Fibroblast of skin of right biceps (primary cell): ENCODE measurements around the gene MTMR12.

Experiments used
- DNase-seq: peaks from one replicate; pipeline ENCODE4 v3.0.0-alpha.2; 2013

MTMR12 gene

GRCh38 chr5:32312595-32313332 lies at the start of gene MTMR12:
MTMR12 (minus strand) TSS chr5:32312939; CDS start chr5:32312838, 101 bp downstream.
- peak; percentile 99 for DNase-seq

DNA sequence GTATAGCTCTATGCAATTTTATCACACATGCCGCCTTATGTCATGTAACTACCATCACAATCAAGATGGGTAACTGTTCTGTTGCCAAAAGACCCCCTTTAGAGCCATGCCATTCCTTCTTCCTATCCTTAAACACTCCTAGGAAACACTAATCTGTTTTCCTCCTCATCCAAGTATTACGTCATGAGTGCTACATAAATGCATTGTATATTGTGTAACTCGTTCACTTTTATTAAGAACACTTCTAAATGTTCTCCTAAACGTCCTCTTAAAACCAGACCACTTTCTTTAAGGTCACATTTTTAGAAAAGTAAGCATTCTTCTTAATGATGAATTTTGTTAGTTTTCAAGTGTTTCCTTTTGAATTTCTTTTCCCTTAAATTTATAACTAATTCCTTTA lies 49.8 kb upstream of the MTMR12 start:
- no peak for DNase-seq

DNA sequence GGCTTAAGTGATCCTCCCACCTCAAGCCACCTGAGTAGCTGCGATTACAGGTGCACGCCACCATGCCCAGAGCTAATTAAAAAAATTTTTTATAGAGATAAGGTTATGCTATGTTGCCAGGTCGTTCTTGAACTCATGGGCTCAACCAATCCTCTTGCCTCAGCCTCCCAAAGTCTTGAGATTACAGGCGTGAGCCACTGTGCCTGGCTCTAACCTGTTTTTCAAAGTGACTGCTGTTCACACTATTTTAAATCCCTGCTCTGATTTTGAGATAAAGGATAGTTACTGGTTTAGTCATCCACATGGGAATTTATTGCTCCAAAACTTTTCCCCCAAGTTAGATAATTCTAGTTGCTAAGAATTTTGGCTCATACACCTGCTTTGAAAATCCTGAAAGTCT lies 48.2 kb upstream of the MTMR12 start:
- DNase-seq: no peak

- no peak for DNase-seq
Measured at GRCh38 chr5:32358611-32359010, 45.9 kb upstream of the MTMR12 start.

DNA sequence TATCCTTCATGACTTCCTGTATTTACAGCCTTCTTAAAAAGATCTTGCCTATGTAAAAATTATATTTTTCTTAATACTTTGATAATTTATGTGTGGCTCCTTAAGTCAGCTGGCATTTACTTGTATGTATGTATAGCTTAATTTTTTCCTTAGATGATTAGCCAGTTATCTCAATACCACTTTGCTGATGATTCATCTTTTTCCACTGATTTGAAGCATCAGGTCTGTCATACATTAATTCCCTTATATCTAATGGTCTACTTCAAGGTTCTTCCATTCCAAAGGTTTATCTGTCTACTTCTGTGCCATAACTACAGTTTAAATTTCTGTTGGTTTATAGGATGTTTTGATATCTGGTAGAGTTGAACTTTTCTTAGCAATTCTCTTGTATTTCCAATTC lies 44.9 kb upstream of the MTMR12 start:
- no peak for DNase-seq

- no peak for DNase-seq
Measured at GRCh38 chr5:32355686-32356085, 42.9 kb upstream of the MTMR12 start.

GRCh38 chr5:32353420-32353819 lies 40.7 kb upstream of the MTMR12 start:
- no peak for DNase-seq

- DNase-seq: no peak
Measured at GRCh38 chr5:32352685-32353084, 39.9 kb upstream of the MTMR12 start.

GRCh38 chr5:32346869-32347268 lies 34.1 kb upstream of the MTMR12 start:
- DNase-seq: no peak

DNA sequence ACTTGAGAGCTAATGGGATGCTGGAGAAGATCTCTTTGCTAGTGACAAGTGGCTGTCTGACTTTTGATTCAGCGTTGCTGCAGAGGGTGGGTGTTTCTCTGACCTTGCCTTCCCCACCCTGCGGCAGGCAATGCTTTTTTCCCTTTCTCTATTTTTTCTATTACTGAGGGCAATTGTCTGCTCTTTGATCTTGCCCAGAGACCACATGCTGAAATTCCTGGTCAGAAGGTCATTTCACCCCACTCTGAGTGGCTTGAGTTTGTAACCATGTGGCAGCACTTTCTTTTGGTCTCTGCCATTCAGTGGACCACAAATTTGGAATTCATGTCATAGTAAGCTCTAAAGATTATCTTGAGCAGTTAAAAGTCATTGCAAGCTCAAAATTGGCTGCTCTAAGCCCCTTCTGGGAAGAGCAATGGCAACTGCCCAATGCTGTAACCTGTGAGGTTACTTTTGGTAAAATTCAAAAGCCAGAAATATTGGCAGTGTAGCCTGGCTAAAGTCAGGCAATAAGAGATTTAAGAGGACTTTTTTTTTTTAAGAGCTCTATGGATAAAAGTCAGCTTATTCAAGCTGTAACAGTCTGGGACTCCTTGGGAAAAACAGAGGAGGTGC lies 30.4 kb upstream of the MTMR12 start:
- DNase-seq: no peak

DNA sequence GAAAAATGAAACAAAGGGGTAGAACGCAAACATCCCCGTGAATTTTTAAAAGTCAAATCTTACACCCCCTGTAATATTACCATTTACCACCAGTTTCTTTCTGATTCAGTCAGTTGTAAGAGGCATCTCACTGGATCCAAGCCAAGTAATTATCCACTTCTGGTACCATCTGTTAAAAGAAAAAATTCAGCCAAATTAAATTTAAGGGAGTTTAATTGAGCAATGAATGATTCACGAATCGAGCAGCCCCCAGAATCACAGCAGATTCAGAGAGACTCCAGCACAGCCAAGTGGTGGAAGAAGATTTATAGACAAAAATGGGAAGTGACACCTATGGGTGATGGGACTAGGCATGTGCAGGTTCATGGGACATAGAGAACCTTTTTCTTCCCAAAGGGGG lies 29.9 kb upstream of the MTMR12 start:
- no peak for DNase-seq

DNA sequence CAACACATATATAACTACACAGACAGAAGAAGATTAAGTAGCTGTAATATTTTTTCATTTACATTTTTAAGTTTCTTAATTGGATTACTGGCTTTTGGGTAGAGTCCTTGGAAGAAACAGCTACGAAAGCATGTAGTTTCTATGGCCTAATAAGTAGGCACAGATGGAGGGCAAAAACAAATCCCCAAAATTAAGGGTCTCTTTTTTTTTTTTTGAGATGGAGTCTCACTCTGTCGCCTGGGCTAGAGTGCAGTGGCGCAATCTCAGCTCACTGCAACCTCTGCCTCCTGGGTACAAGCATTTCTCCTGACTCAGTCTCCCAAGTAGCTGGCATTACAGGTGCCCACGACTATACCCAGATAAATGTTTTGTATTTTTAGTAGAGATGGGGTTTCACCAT lies 27.1 kb upstream of the MTMR12 start:
- no peak for DNase-seq

DNA sequence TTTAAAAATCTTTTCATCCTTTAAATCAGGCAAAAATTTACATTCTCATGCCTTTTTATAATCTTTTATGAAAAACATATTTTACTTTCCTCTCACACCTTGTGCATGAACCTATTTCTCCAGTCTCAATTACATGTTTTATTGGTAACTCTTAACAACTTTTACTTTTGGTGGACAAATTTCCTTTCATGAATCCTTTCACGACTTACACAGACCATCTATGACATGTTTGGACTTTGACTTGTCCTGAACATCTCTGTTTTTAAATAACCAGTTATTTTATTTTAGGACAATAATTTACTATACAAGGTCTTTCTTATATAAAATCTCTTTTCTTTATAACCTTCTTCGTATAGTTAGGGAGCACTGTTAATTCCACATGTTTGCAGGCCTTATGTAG lies 26.5 kb upstream of the MTMR12 start:
- peak; percentile 42 for DNase-seq

- DNase-seq: no peak
Measured at GRCh38 chr5:32332966-32333365, 20.2 kb upstream of the MTMR12 start.

GRCh38 chr5:32332361-32332760 lies 19.6 kb upstream of the MTMR12 start:
- no peak for DNase-seq

- no peak for DNase-seq
Measured at GRCh38 chr5:32331935-32332274, 19.2 kb upstream of the MTMR12 start.

DNA sequence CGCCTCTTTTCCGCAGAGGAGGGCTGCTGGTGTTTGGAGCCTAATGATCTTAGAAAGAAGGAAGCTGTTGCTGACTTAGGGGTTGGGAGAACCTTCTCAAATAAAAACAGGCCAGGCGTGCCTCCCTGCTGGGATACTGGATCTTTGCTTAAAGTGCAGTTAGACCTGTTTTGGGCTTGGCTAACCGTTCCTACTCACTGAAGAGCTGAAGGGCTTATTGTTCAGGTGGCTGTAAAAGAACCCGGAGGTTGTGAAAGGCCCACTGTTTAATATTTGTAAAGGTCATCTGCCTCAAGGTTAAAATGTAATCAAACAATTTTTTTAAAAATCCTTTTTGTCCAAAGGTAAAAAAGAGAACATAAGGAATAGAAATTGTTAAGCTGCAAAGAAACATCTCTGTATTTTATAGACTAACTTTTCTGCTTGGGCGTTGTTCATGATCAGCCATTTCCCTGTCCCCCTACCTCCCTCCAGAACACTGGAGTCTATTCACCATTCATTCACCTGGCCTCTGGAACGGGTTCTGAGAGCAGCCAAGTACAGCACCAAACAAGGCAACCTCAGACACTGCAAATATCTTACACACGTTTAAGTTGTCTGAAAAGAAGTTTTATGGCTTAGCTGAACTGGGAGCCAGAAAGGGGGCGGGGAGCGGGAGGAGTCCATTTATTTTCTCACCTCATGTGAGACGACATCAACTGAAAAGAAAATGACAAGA lies 18.6 kb upstream of the MTMR12 start:
- DNase-seq: no peak

DNA sequence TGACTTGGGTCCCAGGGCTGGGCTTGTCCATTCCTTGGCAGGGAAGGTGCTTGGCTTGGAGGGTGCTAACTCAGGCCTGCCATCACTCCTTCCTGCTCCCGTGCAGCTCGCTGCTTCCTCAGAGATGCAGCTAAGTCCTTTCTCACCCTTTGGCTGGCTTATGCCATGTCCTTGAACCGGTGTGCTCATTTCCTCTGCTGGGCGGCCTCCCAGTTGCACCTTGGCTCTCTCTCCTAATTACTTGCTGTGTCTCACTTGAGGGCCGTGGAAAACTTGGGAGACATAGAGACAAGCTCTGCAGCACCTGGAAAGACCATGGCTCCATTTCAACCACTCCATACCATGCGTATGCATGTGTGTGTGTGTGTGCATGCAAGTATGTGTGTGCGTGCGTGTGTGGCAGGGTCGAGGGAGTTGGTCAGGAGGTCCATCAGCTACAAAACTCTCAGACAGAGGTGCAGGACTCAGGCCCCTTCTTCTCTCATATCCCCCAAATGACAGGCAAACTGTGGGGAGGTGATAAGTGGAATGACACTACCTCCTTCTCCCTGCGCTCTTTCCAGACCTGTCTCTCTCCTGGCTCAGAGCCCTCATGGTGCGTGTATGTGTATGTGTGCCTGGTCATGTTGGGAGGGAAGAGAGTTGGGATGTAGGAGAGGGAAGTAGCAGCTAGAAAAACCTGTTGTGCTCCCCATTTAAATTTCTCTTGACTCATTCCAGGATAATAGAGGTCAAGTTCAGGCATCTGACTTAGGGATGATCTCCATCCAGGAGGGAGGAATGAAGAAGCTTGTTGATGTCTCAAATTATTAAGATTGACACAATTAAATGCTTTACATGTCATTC lies 17.6 kb upstream of the MTMR12 start:
- DNase-seq: no peak

GRCh38 chr5:32329395-32329834 lies 16.7 kb upstream of the MTMR12 start:
- DNase-seq: peak; percentile 52

GRCh38 chr5:32326216-32326772 lies 13.6 kb upstream of the MTMR12 start:
- DNase-seq: peak; percentile 22

DNA sequence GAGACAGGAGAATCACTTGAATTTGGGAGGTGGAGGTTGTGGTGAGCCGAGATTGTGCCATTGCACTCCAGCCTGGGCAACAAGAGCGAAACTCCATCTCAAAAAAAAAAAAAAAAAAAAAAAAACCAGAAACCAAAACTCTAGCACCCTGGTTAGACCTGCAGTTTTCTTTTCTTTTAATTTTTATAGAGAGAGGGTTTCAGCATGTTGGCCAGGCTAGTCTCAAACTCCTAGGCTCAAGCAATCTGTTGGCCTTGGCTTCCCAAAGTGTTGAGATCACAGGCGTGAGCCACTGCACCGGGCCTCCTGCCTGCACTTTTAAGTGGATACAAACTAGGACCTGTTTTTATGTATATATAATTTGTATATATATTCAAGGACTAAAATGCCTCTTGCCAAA lies 12.9 kb upstream of the MTMR12 start:
- DNase-seq: no peak

GRCh38 chr5:32325062-32325461 lies 12.3 kb upstream of the MTMR12 start:
- DNase-seq: no peak

DNA sequence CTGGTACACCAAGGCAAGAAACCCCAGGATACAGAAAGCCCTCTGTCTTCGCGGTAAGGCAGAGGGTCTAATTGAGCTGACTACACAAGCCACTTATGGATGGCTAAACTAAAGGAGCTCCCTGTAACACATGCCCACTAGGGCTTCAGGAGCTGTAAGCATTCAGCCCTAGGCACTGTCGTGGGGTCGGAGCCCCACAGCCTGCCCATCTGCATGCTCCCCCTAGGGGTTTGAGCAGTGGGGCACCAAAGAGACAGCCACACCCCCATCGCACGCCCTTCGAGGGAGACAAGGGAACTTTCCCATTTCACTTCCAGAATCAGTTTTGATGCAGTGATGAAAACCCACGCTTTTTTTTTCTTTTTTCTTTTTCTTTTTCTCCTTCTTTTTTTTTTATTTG lies 11.0 kb upstream of the MTMR12 start:
- DNase-seq: no peak
